ENCODE data around the gene KCNA4.
"Not testable (repeated sequence)": the region's sequence is repeated elsewhere in the genome, so short reads cannot be mapped to it uniquely, and the experiment has no call there.

Gene KCNA4

DNA sequence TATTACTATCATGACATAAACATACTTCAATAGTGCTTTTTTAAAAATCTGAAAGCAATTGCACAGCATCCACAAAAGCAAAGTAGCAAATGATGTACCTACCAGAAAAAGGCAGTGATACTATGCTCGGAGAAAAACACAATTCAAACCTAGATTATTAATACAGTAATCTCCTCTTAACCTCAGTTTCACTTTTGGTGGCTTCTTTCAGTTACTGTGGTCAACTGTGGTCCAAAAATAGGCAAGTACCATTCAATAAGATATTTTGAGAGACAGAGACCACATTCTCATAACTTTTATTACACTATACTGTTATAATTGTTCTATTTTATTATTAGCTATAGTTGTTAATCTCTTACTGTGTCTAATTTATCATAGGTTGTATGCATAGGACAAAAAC, 20.8 kb downstream of the KCNA4 start:
- DNase-seq = no peak

GRCh38 chr11:29989174-29989970, 27.5 kb downstream of the KCNA4 start:
- no peak for DNase-seq

DNA sequence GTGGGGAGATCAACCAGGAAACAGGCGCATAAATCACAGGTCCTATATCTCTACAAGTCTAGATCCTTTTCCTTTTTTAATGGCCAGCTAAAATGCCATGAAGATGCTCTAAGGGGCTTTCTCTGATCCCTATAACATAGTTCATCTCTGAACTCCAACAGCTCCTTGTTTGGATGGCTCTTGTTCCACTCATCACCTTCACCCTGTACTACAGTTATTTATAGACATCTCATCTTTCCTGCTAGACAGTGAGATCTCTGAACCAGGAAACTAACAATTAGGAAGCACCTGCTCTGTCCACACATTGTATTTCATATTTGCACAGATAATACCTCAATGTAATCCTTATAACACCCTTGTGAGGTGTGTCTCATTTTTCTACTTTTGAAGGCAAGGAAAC, 31.6 kb downstream of the KCNA4 start:
- DNase-seq = no peak

GRCh38 chr11:29984544-29984943, 32.3 kb downstream of the KCNA4 start:
- DNase-seq = no peak

GRCh38 chr11:29978549-29978948, 38.3 kb downstream of the KCNA4 start:
- DNase-seq = no peak

GRCh38 chr11:29975580-29975979, 41.2 kb downstream of the KCNA4 start:
- DNase-seq = not testable (repeated sequence)

DNA sequence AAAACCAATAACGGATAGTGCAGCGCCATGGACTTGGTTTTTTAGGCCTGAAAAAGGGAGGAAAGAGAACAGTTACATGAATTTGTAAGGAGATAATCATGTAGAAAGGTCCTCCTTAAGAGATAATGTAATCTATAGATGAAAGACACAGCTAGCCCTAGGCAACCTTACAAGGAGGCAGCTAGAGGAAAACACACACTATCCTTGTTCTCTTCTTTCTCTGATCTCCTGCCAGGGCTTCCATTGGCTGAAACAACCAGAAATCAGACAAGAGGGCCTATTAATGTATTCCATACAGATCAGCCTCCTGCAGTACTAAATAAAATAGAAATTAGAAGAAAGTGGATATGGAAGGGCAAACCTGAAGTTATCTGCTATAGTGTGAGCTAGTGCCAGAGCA, 53.0 kb downstream of the KCNA4 start:
- DNase-seq = no peak

DNA sequence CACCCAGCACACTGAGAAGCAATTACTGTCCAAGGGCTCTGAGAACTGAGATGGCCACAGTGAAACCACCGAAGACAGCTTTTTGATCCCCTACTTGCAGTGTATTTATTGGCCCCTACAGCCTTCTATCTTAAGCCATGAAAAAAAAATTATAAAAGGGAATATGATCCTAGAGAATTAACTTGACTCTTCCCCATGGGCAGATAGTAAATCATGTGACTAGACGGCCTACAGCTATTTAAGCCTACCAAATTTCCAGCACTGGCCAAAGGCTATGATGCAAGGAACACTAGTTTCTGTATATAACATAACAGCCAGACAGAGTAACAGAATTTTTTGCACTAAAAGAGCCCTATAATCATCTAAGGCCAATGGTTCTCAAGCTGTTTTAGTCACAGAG, 53.8 kb downstream of the KCNA4 start:
- DNase-seq = no peak

- no peak for DNase-seq
These were observed 54.6 kb downstream of the KCNA4 start for GRCh38 chr11:29962243-29962642.
